Ishikawa (cell line): ENCODE measurements around the gene HCK.

Source experiments
- EP300 ChIP-seq: IDR thresholded peaks from 2 replicates; pipeline ENCODE4 v1.6.1; 2012; ENCODE audit warnings: borderline replicate concordance
- RAD21 ChIP-seq: IDR thresholded peaks from 2 replicates; pipeline ENCODE4 v1.6.1; 2012; ENCODE audit warnings: low read depth
- TAF1 ChIP-seq: IDR thresholded peaks from 2 replicates; pipeline ENCODE4 v1.6.1; 2012; ENCODE audit warnings: low read depth, mild to moderate bottlenecking
- TEAD4 ChIP-seq: IDR thresholded peaks from 2 replicates; pipeline ENCODE4 v1.6.1; 2012

- TF ChIP-seq RAD21, result no peak
- TF ChIP-seq TEAD4, result no peak
- no peak for TF ChIP-seq EP300
- TF ChIP-seq TAF1, result no peak
Measured at GRCh38 chr20:32110727-32111126, 58.7 kb downstream of the HCK start.
